ENCODE measurements around the gene KMO. TPM values are rescaled to one million over a fixed set of nuclear protein-coding genes. Genes with fewer than 3 reads are reported as not detected.

Gene KMO
- total RNA-seq, 1 experiment from 2014 or later: not detected

GRCh38 chr1:241521718-241522117 lies 10.5 kb upstream of the KMO start:
- H3T11ph ChIP-seq (ENCODE audit: low read length): no peak overlapping the region
- H2BK12ac ChIP-seq (ENCODE audit: insufficient read length, low read depth, low read length): no peak overlapping the region
- H3K27me3 Mint-ChIP-seq (ENCODE audit: low read depth): peaks cover 13% of the 10 kb centered on the region
- no peak overlapping the region for H2BK15ac ChIP-seq (ENCODE audit: low read depth, low read length)
- no peaks in the 10 kb centered on the region for H3K27me3 ChIP-seq (ENCODE audit: insufficient read depth, low read length)
- H2BK5ac ChIP-seq (ENCODE audit: insufficient read length, low read length): no peak overlapping the region
- H3K14ac ChIP-seq (ENCODE audit: insufficient read depth, low read length): no peak overlapping the region
- no peak overlapping the region for H4K5ac ChIP-seq (ENCODE audit: insufficient read length, low read depth, low read length)
- no peaks in the 10 kb centered on the region for H3K79me1 ChIP-seq (ENCODE audit: insufficient read depth, low read depth, low read length, poor library complexity, severe bottlenecking)
- H3K4me1 Mint-ChIP-seq: peaks cover 8 to 13% of the 10 kb centered on the region in 2 experiments
- H3K18ac ChIP-seq (ENCODE audit: insufficient read length, low read depth, low read length): no peak overlapping the region
- TF ChIP-seq CTCF (conservative IDR thresholded peaks at IDR 0.05): no peak
- no peak overlapping the region for H3K4ac ChIP-seq (ENCODE audit: low read depth, low read length)
- H2BK20ac ChIP-seq (ENCODE audit: low read depth, low read length, poor library complexity, severe bottlenecking): no peak overlapping the region
- H3K9me3 ChIP-seq (ENCODE audit: control insufficient read depth, low read depth, low read length): no peaks in the 10 kb centered on the region
- H3K27ac Mint-ChIP-seq: no peak overlapping the region
- no peak overlapping the region for H3K56ac ChIP-seq (ENCODE audit: insufficient read length, low read depth, low read length)
- DNase-seq: no peak
- no peak overlapping the region for H2AFZ ChIP-seq (ENCODE audit: low read length)
- H4K8ac ChIP-seq (replicated peaks; ENCODE audit: insufficient read length, low read depth, low read length): no peak overlapping the region
- no peaks in the 10 kb centered on the region for H4K20me1 ChIP-seq (ENCODE audit: control insufficient read depth, insufficient read depth, insufficient read length)
- H3K9me3 Mint-ChIP-seq: no peaks in the 10 kb centered on the region
- no peak overlapping the region for H3K4me2 ChIP-seq (ENCODE audit: insufficient read depth, insufficient read length, low read length)
- H2BK120ac ChIP-seq (ENCODE audit: low read depth, low read length, poor library complexity, severe bottlenecking): no peak overlapping the region
- no peak overlapping the region for H2AK5ac ChIP-seq (ENCODE audit: insufficient read length, low read length)
- no peak overlapping the region for H3K4me3 Mint-ChIP-seq
- no CpG with 5 or more reads among the region's 2 CpGs for WGBS (ENCODE audit: extremely low coverage, insufficient read length, low lambda C conversion rate)
- H3K23ac ChIP-seq (ENCODE audit: insufficient read length, low read depth, low read length): no peak overlapping the region
- H3K36me3 Mint-ChIP-seq (ENCODE audit: insufficient read depth in 1 of 3, low read depth in 3 of 3): peaks cover 0 to 5% (median 3%) of the 10 kb centered on the region in 3 experiments; a peak in 2 of 7 replicates
- H3K27ac ChIP-seq (ENCODE audit: insufficient read length, low read depth, low read length): no peak overlapping the region
- no peak overlapping the region for H3K9ac ChIP-seq (ENCODE audit: extremely low read depth, insufficient read length, low read length)
- H3K23me2 ChIP-seq (ENCODE audit: insufficient read length, low read depth, low read length, poor library complexity, severe bottlenecking): peaks cover 5% of the 10 kb centered on the region
- H3K4me1 ChIP-seq (ENCODE audit: insufficient read depth, low read length): no peaks in the 10 kb centered on the region
- H3K79me2 ChIP-seq (ENCODE audit: insufficient read depth, low read length): 0 out of 2 replicates have a peak, but pooled peaks cover 2% of the 10 kb centered on the region
- no peak overlapping the region for H4K91ac ChIP-seq (ENCODE audit: insufficient read length, low read depth, low read length)
